SK-N-SH treated with all-trans-retinoic acid at 6 μM for 48 hours (cell line): ENCODE measurements around the gene MYCBPAP.

Experiments used
- ATAC-seq: fragments of 200-7000 bp; cut with Tn5 transposase; 3 replicates; pipeline ENCODE4 v1.9.1; 2020; ENCODE audit warnings: mild to moderate bottlenecking, moderate library complexity
- BACH2 ChIP-seq: fragments of 250-450 bp; sonication (Bioruptor Pico); IDR thresholded peaks from 2 replicates; pipeline ENCODE4 v1.9.0; 2021; ENCODE audit warnings: mild to moderate bottlenecking, borderline replicate concordance
- CSDC2 ChIP-seq: fragments of 250-450 bp; sonication (Bioruptor Pico); IDR thresholded peaks from 2 replicates; pipeline ENCODE4 v1.5.0; 2020; ENCODE audit warnings: mild to moderate bottlenecking, moderate library complexity
- CSRNP3 ChIP-seq: fragments of 250-450 bp; sonication (Bioruptor Pico); IDR thresholded peaks from 2 replicates; pipeline ENCODE4 v1.5.1; 2021; ENCODE audit warnings: mild to moderate bottlenecking, moderate library complexity
- OSR1 ChIP-seq: fragments of 250-450 bp; sonication (Bioruptor Pico); IDR thresholded peaks from 2 replicates; pipeline ENCODE4 v1.8.0; 2022; ENCODE audit warnings: moderate library complexity, mild to moderate bottlenecking, inconsistent platforms
- PATZ1 ChIP-seq: fragments of 250-450 bp; sonication (Bioruptor Pico); IDR thresholded peaks from 2 replicates; pipeline ENCODE4 v1.8.0; 2020; ENCODE audit warnings: mild to moderate bottlenecking, moderate library complexity, borderline replicate concordance
- PPARA ChIP-seq: fragments of 250-450 bp; sonication (Bioruptor Pico); IDR thresholded peaks from 2 replicates; pipeline ENCODE4 v1.5.0; 2020; ENCODE audit warnings: mild to moderate bottlenecking, borderline replicate concordance
- RARB ChIP-seq: fragments of 250-450 bp; sonication (Bioruptor Pico); IDR thresholded peaks from 2 replicates; pipeline ENCODE4 v1.8.0; 2021; ENCODE audit warnings: mild to moderate bottlenecking, moderate library complexity
- TCF4 ChIP-seq: fragments of 250-450 bp; sonication (Bioruptor Pico); IDR thresholded peaks from 2 replicates; pipeline ENCODE4 v1.8.0; 2021; ENCODE audit warnings: mild to moderate bottlenecking, moderate library complexity, borderline replicate concordance
- TSHZ2 ChIP-seq: fragments of 250-450 bp; sonication (Bioruptor Pico); IDR thresholded peaks from 2 replicates; pipeline ENCODE4 v1.5.0; 2020; ENCODE audit warnings: mild to moderate bottlenecking, moderate library complexity
- ZFP3 ChIP-seq: fragments of 250-450 bp; sonication (Bioruptor Pico); IDR thresholded peaks from 2 replicates; pipeline ENCODE4 v1.5.0; 2020; ENCODE audit warnings: mild to moderate bottlenecking, moderate library complexity
- ZFP30 ChIP-seq: fragments of 450-650 bp; formaldehyde crosslinking; IDR thresholded peaks from 2 replicates; pipeline ENCODE4 v1.5.0; 2022; ENCODE audit warnings: mild to moderate bottlenecking, moderate library complexity
- ZNF565 ChIP-seq: fragments of 450-650 bp; formaldehyde crosslinking; conservative IDR thresholded peaks from 2 replicates; pipeline ENCODE4 v1.5.0; 2020; ENCODE audit warnings: low read depth, mild to moderate bottlenecking, moderate library complexity
- ZNF70 ChIP-seq: fragments of 450-650 bp; formaldehyde crosslinking; IDR thresholded peaks from 2 replicates; pipeline ENCODE4 v1.5.0; 2020; ENCODE audit warnings: mild to moderate bottlenecking, moderate library complexity
- ZNF8 ChIP-seq: fragments of 450-650 bp; formaldehyde crosslinking; IDR thresholded peaks from 2 replicates; pipeline ENCODE4 v1.5.0; 2020; ENCODE audit warnings: mild to moderate bottlenecking, moderate library complexity

Gene MYCBPAP

GRCh38 chr17:50540560-50541401, 32.5 kb downstream of the MYCBPAP start (continued):
- TF ChIP-seq PATZ1 (CRISPR knock-in tag): no peak

- peak; percentile 6 for ATAC-seq
- TF ChIP-seq ZNF70 (CRISPR knock-in tag): no peak
- no peak for TF ChIP-seq ZNF565 (CRISPR knock-in tag)
- no peak for TF ChIP-seq TCF4 (CRISPR knock-in tag)
- TF ChIP-seq PATZ1 (CRISPR knock-in tag): no peak
- TF ChIP-seq RARB: no peak
These were observed 33.1 kb downstream of the MYCBPAP start for GRCh38 chr17:50541402-50541715.

- TF ChIP-seq PATZ1 (CRISPR knock-in tag) (peak; percentile 78; the same call in 1 of the 2 replicates), ZNF70 (CRISPR knock-in tag) (no peak)
- peak; percentile 87 for ATAC-seq
These were observed 33.8 kb downstream of the MYCBPAP start for GRCh38 chr17:50541716-50542688.

- no peak for ATAC-seq
- no peak for TF ChIP-seq PPARA (CRISPR knock-in tag)
- no peak for TF ChIP-seq ZFP3
- TF ChIP-seq BACH2 (CRISPR knock-in tag): no peak
- no peak for TF ChIP-seq CSRNP3 (CRISPR knock-in tag)
- TF ChIP-seq ZNF8 (CRISPR knock-in tag): no peak
- no peak for TF ChIP-seq CSDC2 (CRISPR knock-in tag)
These were observed 34.8 kb downstream of the MYCBPAP start for GRCh38 chr17:50542795-50543774.

GRCh38 chr17:50544516-50544915, 36.3 kb downstream of the MYCBPAP start:
- TF ChIP-seq OSR1 (CRISPR knock-in tag) (no peak), ZFP30 (CRISPR knock-in tag) (no peak), TSHZ2 (CRISPR knock-in tag) (no peak)
- ATAC-seq: no peak
